Mucosa of gallbladder (tissue), 1 donor: ENCODE results near the gene ZNF680. TPM values are rescaled to one million over a fixed set of nuclear protein-coding genes. Genes with fewer than 3 reads are reported as not detected.
A peak's percentile ranks its signal among the peaks of the same experiment; 100 is the strongest.
"Not testable (repeated sequence)": the region's sequence is repeated elsewhere in the genome, so short reads cannot be mapped to it uniquely, and the experiment has no call there.

Source experiments
- DNase-seq: peaks from one replicate; pipeline ENCODE4 v3.0.0-alpha.2; 2020; ENCODE audit warnings: low spot score
- total RNA-seq: library from RNA; stranded (reverse); gene quantifications from one replicate; pipeline ENCODE4 v1.2.1, GENCODE V29; 2021
- donor health status: DM: no; HTN: no; CAD: no.

ZNF680 gene
- 18.2 TPM for total RNA-seq

DNA sequence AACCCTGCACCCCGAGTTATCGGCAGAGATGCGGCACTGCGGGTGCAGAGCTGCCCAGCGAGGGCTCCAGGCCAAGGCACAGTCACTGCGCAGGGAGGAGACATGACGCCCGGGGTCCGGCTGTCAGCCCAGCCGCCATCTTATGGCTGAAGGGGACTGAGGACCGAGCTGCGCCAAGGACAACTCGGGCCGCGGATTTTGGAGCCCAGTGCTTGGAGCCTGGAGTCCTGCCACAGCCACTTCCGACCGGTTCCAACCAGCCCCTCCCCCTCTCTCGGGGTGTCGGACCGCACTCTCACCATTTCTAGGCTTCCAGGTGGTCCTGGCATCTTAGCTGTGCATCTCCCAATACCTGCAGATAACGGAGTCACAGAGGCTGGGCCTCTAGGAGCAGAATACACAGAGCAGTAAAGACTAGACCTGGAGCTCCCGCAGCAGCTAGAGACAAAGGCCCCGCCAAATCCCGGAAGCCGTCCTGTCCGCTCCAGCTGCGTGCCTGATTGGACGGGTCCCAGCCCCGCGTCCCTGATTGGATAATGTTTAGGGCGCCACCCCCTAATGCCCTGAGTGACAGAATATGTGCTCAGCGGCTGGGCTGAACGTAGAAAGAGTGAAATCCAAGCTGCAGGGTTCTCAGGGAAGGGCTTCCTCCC is at the start of gene ZNF680:
ZNF680 (minus strand) TSS at position 446 of the 653 bp plus-strand sequence; CDS start at position 329, 117 bp downstream.
- DNase-seq, result peak; percentile 97

DNA sequence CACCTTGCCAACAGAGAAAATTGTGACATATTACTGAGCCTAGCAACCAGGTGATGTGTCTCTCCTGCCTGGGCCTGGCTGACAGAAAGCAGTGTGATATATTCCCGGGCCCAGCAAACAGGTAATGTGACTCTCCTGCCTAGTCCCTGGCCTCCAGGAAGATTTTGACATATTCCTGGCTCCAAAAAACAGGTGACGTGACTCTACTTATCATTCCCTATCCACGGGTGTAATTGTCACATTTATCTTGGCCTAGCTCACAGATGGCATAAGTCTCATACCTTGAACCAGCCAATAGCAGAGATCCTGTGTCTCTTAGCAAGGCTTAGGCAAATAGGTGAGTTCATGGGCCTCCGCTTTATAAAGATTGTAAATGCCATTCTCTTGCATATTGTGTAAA is 49.6 kb upstream of the ZNF680 start:
- no peak for DNase-seq

DNA sequence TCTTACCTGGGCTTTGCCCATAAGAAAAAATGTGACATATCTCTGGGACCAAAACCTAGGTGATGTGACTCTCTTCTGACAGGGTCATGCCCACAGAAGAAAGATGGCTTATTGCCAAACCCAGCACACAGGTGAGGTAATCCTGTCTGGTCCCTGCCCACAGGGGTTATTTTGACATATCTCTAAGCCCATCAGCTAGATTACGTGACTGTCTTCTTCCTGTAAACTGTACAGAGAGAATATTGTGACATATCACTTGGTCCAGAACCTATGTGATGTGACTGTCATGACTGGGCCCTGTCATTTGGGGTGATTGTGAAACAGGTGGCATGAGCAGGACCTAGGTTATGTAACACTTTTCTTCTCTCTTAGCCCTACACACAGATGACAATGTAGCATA is 48.8 kb upstream of the ZNF680 start:
- no peak for DNase-seq

DNA sequence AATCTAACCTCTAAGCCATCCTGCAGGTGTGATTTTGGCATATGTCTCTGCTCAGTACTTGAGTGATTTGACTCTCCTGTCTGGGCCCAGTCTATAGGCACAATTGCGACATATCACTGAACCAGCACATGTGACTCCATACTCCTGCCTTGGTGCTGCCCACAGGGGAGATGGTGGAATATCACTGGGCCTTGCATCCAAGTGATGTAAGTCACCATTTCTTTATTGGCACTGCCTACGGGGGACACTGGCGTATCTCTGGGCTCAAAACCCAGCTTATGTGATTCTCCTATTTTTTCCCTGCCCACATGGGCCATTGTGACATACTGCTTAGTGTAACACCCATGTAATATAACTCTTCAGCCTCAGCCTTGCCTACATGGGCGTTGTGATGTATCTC is 48.1 kb upstream of the ZNF680 start:
- DNase-seq, result no peak

DNA sequence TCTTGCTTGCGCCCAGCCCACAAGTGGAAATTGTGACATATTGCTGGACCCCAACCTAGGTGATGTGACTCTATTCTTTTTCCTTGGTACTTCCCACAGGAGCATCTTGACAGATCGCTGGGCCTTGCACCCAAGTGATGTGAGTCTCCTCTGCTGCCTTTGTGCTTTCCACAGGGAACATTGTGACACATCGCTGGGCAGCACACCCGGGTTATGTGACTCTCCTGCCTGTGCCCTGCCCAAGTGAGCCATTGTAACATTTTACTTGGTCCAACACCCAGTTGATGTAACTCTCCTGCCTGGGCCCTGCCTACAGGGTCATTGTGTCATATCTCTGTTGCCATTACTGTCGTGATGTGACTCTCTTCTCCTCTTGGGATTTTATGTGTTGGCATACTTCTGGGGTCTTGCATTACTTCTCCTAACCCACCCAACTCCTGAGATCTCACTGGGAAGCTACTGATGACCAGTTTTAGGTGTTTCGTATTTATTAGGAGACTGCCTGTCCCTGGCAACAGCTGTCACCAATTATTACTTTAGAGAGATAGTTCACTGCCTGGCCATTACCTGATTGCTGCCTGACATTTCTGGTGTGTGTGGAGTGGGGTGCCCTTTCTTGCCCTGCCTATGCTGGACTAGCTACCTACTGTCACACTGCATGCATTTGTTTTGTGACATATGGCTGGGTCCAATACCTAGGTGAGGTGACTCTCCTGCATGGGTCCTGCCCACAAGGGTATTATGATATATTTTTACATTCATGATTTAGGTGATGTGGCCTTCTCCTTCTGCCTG is 45.4 kb upstream of the ZNF680 start:
- no peak for DNase-seq

DNA sequence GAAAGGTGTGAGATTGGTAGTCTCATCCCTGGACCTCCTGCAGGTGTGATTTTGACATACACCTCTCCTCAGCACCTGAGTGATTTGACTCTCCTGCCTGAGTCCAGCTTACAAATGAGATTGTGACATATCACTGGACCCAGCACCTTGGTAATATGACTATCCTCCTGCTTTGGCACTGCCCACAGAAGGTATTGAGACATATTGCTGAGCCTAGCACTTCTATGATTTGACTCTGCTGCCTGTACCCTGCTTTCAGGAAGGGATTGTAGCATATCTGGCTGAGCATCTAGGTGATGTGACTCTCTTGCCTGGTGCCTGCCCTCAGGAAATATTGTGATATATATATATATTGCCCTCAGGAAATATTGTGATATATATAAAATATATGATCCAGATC is 43.5 kb upstream of the ZNF680 start:
- DNase-seq, result no peak

DNA sequence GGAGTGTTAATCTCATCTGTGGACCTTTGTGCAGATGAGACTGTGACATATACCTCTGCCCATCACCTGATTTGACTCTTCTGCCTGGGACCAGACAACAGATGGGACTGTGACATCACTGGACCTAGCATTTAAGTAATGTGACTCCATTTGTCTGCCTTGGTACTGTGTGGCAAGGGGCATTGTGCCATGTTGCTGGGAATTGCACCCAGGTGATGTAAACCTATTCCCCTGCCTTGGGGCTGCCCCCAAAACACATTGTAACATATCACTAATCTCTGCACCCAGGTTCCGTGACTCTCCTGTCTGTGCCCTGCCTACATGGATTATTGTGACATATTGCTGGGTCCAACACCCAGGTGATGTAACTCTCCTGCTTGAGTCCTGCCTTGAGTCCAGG is 40.4 kb upstream of the ZNF680 start:
- no peak for DNase-seq

DNA sequence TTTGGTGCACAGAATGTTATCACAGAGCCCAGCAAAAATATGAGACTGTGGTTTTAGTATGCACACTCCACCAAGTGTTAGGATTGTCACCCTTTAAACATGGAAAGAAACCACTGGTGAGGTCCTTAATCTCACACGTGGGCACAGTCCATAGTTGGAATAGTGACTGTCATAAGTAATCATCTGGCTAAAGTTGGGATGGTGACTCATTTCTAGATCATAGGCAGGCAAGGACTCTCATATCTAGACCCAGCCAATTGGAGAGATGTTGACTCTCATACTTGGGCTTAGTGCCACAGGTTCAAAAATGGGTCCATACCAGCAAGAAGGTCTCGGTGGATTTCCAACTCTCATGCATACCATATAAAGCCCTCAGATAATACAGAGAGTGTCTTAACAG is 39.6 kb upstream of the ZNF680 start:
- DNase-seq, result no peak

DNA sequence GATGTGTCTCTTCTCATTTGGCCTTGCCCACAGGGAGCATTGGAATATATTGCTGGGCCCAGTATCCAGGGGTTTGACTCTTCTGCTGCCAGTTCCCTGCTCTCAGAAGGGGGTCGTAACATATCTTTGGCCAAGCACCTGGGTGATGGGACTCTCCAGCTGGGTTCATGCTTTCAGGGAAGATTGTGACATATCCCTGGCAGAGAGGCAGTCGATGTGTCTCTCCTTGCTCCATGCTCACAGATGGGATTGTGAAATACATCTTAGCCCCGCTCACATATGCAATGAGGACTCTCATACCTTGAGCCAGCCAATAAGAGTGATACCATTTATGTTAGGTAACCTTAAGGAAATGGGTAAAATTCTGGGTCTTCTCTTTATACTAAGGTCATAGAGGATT is 39.2 kb upstream of the ZNF680 start:
- no peak for DNase-seq

DNA sequence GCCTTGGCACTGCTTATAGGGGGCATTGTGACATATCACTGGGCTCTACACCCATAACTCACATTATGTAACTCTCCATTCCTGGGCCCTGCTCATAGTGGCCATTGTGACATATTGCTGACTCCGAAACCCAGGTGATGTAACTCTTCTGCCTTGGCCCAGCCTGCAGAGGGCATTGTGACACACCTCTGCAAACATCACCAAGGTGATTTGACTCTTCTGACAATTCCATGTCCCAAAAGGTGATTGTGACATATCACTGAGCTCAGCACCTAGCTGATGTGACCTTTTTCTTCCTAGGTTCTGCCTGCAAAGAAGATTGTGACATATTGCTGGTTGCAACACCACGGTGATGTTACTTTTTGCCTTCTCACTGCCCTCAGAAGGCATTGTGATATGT is 36.5 kb upstream of the ZNF680 start:
- DNase-seq, result no peak

DNA sequence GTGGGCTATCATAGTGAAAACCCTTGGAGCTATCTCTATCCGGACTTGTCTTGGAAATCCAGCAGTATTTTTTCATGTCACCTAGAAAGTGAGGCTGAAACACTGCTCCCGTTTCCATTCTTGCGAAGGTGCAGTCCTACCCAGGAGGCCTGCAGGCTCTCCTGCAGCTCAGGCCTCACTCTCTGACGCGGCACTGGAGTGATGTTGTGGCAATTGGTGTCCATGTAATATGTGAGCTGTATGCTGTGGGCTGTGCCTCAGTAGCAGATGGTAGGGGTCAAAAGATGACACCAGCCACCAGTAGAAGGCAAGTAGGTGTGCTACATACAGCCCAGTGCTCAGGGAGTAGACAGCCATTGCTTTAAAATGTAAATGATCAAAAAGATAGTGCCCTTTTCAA is 28.1 kb upstream of the ZNF680 start:
- DNase-seq, result no peak

DNA sequence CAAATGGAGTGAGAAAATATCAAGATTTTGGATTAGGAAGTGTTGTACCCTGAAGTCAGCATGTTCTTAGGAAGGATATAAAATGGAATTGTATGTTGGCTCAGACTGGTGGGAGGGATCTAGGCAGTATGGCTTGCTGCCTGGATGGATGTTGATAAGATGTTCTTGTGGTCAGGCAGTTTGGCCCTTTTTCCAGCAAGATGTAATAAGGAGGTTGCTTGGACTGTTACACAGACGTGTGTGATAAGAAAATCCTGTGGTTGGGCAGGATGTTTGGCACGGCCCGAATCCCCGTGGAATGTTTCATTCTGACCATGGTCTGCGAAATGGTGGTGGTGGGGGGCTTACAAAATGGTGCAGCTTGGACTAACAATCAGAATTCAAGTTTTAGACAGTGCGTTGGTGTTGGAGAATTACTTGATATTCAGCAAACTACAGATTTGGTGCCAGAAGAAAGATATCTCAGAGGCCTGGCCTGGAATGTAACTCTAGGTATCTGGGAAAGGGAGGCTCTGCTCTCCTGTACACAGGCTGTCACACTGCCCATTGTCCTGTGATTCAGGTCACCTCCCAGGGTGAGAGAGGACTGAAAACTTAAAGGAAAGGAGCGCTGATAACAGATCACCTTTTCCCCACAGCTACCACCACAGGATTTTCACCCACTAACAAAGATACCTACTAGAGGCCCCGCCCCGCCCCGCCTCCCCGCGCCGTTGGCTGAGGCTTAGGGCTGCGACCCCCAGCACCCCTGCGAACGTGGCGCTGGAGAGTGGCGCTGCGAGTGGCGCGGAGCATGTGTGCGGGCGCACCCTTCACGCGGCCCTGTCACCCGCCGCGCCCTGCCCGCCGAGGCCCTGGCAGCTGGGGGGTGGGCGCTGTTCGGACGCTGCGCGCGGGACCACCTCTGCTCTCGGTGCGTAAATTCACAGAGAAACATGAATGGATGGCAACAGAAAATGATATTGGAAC is 19.3 kb upstream of the ZNF680 start:
- DNase-seq, result no peak

DNA sequence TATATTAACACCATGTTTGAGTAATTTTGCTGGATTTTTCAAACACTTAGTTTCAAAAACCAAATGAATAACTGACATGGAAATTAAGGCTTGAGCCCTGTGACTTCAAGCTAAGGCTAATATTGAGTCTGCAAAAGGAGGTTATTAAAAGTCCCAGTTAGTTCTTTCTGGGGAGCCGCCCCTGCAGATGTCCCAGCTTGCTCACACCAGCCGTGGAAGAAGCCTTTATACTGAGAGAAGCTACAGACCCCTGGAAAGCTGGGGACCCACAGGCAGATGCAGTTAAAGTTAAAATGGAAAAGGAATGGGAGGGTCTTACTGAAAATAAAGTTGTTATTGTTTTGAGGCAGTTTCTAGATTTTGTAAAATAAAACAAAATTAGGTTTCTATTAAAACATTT is 18.5 kb upstream of the ZNF680 start:
- no peak for DNase-seq

DNA sequence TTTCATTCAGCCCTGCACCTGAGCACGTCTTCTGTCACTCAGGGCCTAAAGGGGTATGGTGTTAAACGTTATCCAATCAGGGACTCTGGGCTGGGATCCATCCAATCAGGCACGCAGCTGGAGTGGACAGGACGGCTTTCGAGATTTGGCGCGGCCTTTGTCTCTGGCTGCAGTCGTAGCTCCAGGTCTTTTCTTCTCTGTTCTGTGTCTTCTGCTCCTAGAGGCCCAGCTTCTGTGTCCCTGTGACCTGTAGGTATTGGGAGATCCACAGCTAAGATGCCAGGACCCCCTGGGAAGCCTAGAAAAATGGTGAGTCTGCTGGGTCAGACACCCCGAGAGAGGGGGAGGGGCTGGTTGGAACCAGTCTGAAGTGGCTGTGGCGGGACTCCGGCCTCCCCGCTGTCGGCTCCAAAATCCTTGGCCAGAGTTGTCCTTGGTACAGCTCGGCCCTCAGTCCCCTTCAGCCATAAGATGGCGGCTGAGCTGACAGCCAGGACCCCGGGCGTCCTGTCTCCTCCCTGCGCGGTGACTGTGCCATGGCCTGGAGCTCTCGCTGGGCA is 11.7 kb upstream of the ZNF680 start:
- peak; percentile 55 for DNase-seq

DNA sequence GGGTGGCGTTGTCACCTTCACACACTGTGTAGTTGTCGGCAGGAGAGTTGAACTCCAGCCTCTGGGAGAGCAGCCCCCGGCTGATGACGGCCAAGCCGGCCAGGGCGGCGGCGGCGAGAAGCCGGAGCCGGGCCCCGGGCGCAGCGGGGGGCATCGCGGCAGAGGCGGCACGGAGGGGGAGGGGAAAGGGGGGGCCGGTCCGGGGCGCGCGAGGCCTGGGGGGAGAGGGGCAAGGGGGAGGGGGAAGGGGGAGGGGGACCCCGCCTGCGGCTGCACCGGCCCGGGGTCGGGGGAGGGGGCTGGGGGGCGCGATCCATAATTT is 7.4 kb upstream of the ZNF680 start:
- DNase-seq, result not testable (repeated sequence)

DNA sequence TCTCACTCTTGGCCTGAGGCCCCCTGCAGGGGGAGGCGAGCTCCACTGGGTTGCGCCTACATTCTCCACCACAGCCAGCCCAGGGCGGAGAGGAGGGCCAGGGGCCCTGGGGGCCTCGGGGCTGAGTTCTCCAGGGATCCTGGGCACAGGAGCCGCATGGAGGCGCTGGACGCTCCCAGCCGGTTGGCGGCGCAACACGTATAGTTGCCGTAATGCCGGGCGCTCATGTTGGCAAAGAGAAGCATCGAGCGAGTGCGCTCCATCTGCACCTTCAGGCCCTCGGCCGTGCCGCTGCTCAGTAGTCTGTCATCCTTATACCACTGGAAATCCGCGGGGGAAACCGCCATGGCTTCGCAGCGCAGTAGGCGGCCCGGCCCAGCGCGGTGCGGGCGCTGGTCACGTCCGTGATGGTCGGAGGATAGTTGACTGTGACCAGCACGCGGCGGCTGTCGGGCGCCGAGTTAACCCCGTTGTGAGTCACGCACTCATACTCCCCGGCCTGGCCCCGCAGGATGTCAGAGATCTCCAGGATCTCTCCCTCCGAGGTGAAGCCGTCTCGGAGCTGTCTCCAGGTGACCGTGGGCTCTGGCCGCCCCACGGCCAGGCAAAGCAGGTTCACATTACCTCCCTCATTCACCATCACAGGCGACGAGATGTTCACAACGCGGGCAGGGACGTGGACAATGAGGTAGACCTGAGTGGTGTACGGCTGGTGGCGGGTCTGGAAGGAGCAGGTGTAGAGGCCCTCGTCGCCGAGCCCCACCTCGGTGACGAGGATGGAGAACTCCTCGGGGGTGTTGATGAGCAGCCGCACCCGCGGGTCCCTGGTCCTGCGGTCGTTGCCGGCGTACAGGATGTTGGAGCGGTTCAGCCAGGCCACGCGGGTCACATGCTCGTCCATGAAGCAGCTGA is 6.8 kb upstream of the ZNF680 start:
- peak; percentile 16 for DNase-seq

DNA sequence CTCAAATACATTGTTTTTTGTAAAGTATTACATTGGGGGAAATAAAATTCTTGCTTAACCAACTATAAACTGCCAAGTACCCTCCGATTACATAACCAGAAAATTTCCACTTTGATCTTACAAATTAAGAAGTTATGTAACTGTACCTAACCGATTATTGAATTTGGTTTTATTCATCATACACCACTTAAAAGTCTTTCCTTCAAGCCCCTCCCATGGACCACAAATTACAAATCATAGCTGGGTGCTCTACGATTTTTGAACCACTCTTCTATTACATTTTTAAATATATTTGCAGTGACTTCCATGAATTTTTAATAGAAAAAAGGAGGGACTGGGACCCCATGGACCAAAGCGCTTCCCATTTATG is 630 bp downstream of the ZNF680 start:
- DNase-seq, result no peak

DNA sequence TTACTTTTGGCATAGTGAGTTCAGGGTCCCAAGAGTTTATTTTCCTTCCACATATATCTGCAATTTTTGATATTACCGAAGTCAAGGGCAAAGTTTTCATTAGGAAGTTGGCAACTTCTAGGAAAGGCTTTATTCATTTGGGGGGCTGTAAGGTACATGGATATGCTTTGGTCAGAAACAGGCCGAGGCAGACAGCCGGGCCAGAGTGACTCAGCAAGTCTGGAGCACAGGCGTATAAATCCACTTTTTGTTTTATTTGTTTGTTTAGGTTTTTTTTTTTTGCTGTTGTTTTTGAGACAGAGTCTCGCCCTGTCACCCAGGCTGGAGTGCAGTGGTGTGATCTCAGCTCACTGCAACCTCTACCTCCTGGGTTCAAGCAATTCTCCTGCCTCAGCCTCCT is 3.7 kb downstream of the ZNF680 start:
- no peak for DNase-seq

DNA sequence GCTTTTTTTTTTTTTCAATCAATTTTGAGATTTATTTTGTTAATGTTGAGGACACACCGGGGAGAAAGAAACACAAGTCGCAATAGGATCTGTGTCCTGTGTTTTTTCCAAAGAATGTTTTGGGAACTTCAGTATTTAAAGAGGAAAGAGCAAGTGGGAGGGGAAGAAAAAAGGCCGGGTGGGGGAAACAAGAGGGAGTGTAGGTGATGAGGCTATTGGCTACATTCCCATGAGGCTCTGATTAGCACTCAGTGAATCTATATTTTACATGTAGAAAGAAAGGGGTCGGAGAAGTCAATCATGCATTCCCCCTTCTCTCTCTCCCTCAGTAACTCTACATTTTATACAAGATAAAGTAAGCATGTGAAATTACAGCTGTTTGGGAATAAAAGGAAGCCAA is 4.1 kb downstream of the ZNF680 start:
- no peak for DNase-seq

DNA sequence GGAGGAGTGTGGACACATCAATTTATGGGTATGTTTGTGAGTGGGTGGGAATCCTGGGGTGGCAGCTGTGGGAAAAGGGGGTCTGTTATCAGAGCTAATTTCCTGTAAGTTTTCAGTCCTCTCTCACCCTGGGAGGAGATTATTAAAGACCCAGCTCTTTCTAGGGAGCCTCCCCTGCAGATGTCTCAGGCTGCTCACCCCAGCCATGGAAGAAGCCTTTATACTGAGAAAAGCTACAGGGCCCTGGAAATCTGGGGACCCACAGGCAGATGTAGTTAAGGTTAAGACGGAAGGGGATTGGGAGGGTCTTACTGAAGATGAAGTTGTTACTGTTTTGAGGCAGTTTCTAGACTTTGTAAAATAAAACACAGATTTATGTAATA is 4.6 kb downstream of the ZNF680 start:
- DNase-seq, result no peak

DNA sequence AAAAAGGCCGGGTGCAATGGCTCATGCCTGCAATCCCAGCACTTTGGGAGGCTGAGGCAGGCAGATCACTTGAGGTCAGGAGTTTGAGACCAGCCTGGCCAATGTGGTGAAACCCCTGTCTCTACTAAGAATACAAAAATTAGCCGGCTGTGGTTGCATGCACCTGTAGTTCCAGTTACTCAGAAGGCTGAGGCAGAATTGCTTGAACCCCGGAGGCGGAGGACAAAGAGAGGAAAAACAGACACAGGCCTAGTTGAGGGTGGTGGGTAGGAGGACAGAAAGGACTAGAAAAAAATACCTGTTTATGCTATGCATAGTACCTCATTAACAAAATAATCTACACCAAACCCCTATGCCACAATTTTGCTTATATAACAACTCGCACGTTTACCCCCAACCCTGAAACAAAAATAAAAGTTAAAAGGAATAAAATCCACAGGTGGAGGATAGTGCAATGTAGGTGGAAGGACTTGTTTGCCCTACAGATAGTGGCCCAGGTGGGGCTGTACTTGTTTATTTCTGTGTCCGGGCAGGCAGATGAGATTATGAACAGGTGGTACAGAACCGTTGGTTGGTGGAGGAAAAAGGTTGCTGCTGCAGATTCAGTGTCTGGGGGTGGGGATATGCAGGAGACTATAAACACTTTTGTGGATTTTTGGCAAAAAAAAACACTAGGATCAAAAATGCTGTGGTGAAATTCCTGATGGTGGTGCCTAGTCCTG is 5.1 kb downstream of the ZNF680 start:
- no peak for DNase-seq
